Endothelial cell of umbilical vein (primary cell): Measurements from ENCODE around the gene IGSF23. TPM values are rescaled to one million over a fixed set of nuclear protein-coding genes. Genes with fewer than 3 reads are reported as not detected.

Experiments
- BruUV-seq: library from RNA; stranded (reverse); fragments of 400-500 nt; replicated peaks from 2 replicates; lab custom pipeline; 2021; lab: Mats Ljungman, UMichigan
- CTCF ChIA-PET: fragments of 300-600, 350-600 bp; sonication (Branson Sonifier 250); formaldehyde crosslinking; loops from one replicate; lab custom pipeline; 2021; ENCODE audit warnings: antibody characterized with exemption, inconsistent platforms; lab: Charles Lee
- POLR2A ChIA-PET: fragments of 300-600, 350-600 bp; sonication (Branson Sonifier 250); formaldehyde crosslinking; loops from one replicate; lab custom pipeline; 2021; ENCODE audit warnings: antibody characterized with exemption, inconsistent platforms; lab: Charles Lee
- DNase-seq: peaks from one replicate; pipeline ENCODE4 v3.0.0-alpha.2; 2011; ENCODE audit warnings: low read depth, low spot score
- FAIRE-seq: peaks from 2 replicates; lab custom pipeline; 2011; peaks lifted over from hg19 to GRCh38; lab: Jason Lieb, UNC
- H2AFZ ChIP-seq: 2 replicates; pipeline ENCODE4 v1.6.0; 2012; ENCODE audit warnings: low read depth, low read length, control low read depth, inconsistent platforms
- H3K27ac ChIP-seq: 2 replicates; pipeline ENCODE4 v1.5.1; 2011; ENCODE audit warnings: low read depth, mild to moderate bottlenecking, control low read depth, low read length, moderate library complexity; ENCODE audit not compliant: insufficient read depth
- H3K27me3 ChIP-seq, 2 experiments: 2 replicates each; pipeline versions ENCODE4 v1.6.0 to v1.6.1; 2011; ENCODE audit warnings: low read length in 2 of 2, mixed read lengths in 1 of 2; ENCODE audit not compliant: control insufficient read depth in 2 of 2, insufficient read depth in 2 of 2
- H3K36me3 ChIP-seq, 2 experiments: 2 replicates in 1 of 2; 3 replicates in 1 of 2; pipeline ENCODE4 v1.5.1; 2011; ENCODE audit warnings: low read length in 2 of 2, mild to moderate bottlenecking in 1 of 2, moderate library complexity in 1 of 2; ENCODE audit not compliant: control insufficient read depth in 2 of 2, insufficient read depth in 2 of 2; ENCODE audit errors: extremely low read depth in 1 of 2
- H3K4me1 ChIP-seq: 3 replicates; pipeline ENCODE4 v1.5.1; 2011; ENCODE audit warnings: mild to moderate bottlenecking, low read length; ENCODE audit not compliant: control insufficient read depth, insufficient read depth; ENCODE audit errors: extremely low read depth
- H3K4me2 ChIP-seq: 2 replicates; pipeline ENCODE4 v1.6.1; 2011; ENCODE audit warnings: low read length, control low read depth, mixed read lengths; ENCODE audit not compliant: insufficient read depth
- H3K4me3 ChIP-seq, 3 experiments: fragments of 200-600 bp in 1 of 3; sonication (generic), shearing (Covaris generic) in 1 of 3; replicated peaks in 1 of 3; 2 replicates each; pipeline ENCODE4 v1.5.1; 2011 to 2016; ENCODE audit warnings: control low read depth in 3 of 3, low read length in 3 of 3, mild to moderate bottlenecking in 2 of 3, inconsistent platforms in 1 of 3, low read depth in 1 of 3, moderate library complexity in 1 of 3; ENCODE audit not compliant: insufficient read depth in 1 of 3
- H3K79me2 ChIP-seq: 2 replicates; pipeline ENCODE4 v1.6.0; 2012; ENCODE audit warnings: low read length, inconsistent platforms; ENCODE audit not compliant: control insufficient read depth, insufficient read depth
- H3K9ac ChIP-seq: replicated peaks from 2 replicates; pipeline ENCODE3; 2011; ENCODE audit warnings: low read length, control low read depth; ENCODE audit not compliant: insufficient read depth; ENCODE audit errors: extremely low read depth
- H3K9me1 ChIP-seq: replicated peaks from 3 replicates; pipeline ENCODE4 v1.6.0; 2011; ENCODE audit warnings: mild to moderate bottlenecking, low read length; ENCODE audit not compliant: control insufficient read depth, insufficient read depth; ENCODE audit errors: extremely low read depth
- H3K9me3 ChIP-seq: replicated peaks from 2 replicates; pipeline ENCODE4 v1.5.1; 2012; ENCODE audit warnings: low read length, inconsistent platforms; ENCODE audit not compliant: control insufficient read depth, insufficient read depth
- H4K20me1 ChIP-seq: replicated peaks from 2 replicates; pipeline ENCODE3; 2011; ENCODE audit warnings: mild to moderate bottlenecking, low read length; ENCODE audit not compliant: control insufficient read depth, insufficient read depth; ENCODE audit errors: extremely low read depth
- CTCF ChIP-seq, 2 donors: IDR thresholded peaks; 1 replicate in 1 of 2; 2 replicates in 1 of 2; pipeline ENCODE4 v1.5.1; 2011; ENCODE audit warnings: low read length in 2 of 2, mild to moderate bottlenecking in 2 of 2, moderate library complexity in 2 of 2, control low read depth in 1 of 2, inconsistent platforms in 1 of 2, low read depth in 1 of 2; ENCODE audit not compliant: insufficient read depth in 1 of 2; ENCODE audit errors: extremely low read depth in 1 of 2
- EZH2 ChIP-seq: IDR thresholded peaks from 2 replicates; pipeline ENCODE4 v1.6.1; 2012; ENCODE audit warnings: borderline replicate concordance, low read depth, mild to moderate bottlenecking, moderate library complexity, low read length, inconsistent platforms; ENCODE audit not compliant: severe bottlenecking
- FOS ChIP-seq: IDR thresholded peaks from 2 replicates; pipeline ENCODE4 v1.6.1; 2011; ENCODE audit warnings: mild to moderate bottlenecking, low read length, moderate library complexity, borderline replicate concordance; ENCODE audit not compliant: insufficient read depth
- GATA2 ChIP-seq: IDR thresholded peaks from 2 replicates; pipeline ENCODE4 v1.7.0; 2011; ENCODE audit warnings: low read depth, mild to moderate bottlenecking, moderate library complexity, mixed read lengths, low read length; ENCODE audit not compliant: insufficient read length, insufficient read depth
- JUN ChIP-seq: IDR thresholded peaks from 2 replicates; pipeline ENCODE4 v1.6.1; 2011; ENCODE audit warnings: borderline replicate concordance, low read depth; ENCODE audit not compliant: insufficient read length, insufficient read depth
- MAX ChIP-seq: IDR thresholded peaks from 2 replicates; pipeline ENCODE4 v1.6.1; 2011; ENCODE audit not compliant: insufficient read depth, insufficient read length
- MYC ChIP-seq: IDR thresholded peaks from one replicate; pipeline ENCODE4 v1.6.1; 2011; ENCODE audit warnings: mild to moderate bottlenecking, low read depth, low read length
- POLR2A ChIP-seq: IDR thresholded peaks from 2 replicates; pipeline ENCODE4 v1.6.1; 2012; ENCODE audit warnings: low read depth, mild to moderate bottlenecking, control low read depth, low read length
- POLR2AphosphoS5 ChIP-seq: IDR thresholded peaks from 2 replicates; pipeline ENCODE4 v1.6.1; 2012; ENCODE audit warnings: low read depth, mild to moderate bottlenecking, control low read depth, low read length, moderate library complexity; ENCODE audit not compliant: insufficient read depth
- dilution Hi-C: fragments of 300-500 bp; cut with MboI; formaldehyde crosslinking; loops from one replicate; pipeline ENCODE4 v1.15.0; 2019; ENCODE audit warnings: low sequenced_read_pairs; ENCODE audit not compliant: extremely low pct_ligation_motif_present
- intact Hi-C: fragments of 100-400 bp; cut with micrococcal nuclease; formaldehyde crosslinking; loops from one replicate; pipeline ENCODE4 v1.10.0; 2022
- polyA plus RNA-seq, 4 experiments: library from polyadenylated mRNA; depleted of rRNA in 3 of 4; stranded (reverse) in 3 of 4; unstranded in 1 of 4; fragments of >200 nt; gene quantifications; 2 replicates each; pipeline versions ENCODE4 v1.2.1 to v1.2.3, GENCODE V29; 2011 to 2012; ENCODE audit warnings: missing spikeins in 1 of 4
- total RNA-seq: library from RNA; stranded (reverse); gene quantifications from 2 replicates; pipeline ENCODE4 v1.2.3, GENCODE V29; 2021

The IGSF23 gene
- total and polyA plus RNA-seq, 2 donors (not counting 3 experiments of a cell fraction or from before 2014, with no cell fraction given) = 0.73 TPM; not detected in 1

- DNase-seq (no peak), FAIRE-seq (no peak)
- dilution Hi-C loops = no loop called here
- Histone ChIP-seq H3K9me3 (no peaks in the 10 kb centered on the region), H3K4me1 (peaks cover 63% of the 10 kb centered on the region), H3K9me1 (no peaks in the 10 kb centered on the region), H2AFZ (no peak overlapping the region), H4K20me1 (no peaks in the 10 kb centered on the region), H3K9ac (no peak overlapping the region), H3K27me3 (no peaks in the 10 kb centered on the region), H3K36me3 (no peaks in the 10 kb centered on the region), H3K79me2 (no peaks in the 10 kb centered on the region), H3K4me3 (no peak overlapping the region), H3K27ac (peak overlapping the region; percentile 93), H3K4me2 (no peak overlapping the region)
- no TSS peak for BruUV-seq
- intact Hi-C loops = no loop called here
- TF ChIP-seq FOS = no peak
- TF ChIP-seq POLR2A = no peak
- no peak for TF ChIP-seq JUN
- TF ChIP-seq MAX = no peak
- TF ChIP-seq GATA2 = no peak
- no peak for TF ChIP-seq EZH2
- no peak for TF ChIP-seq POLR2AphosphoS5
- TF ChIP-seq CTCF (IDR thresholded peaks at IDR 0.05; ENCODE audit: extremely low read depth in 1 of 2, insufficient read depth in 1 of 2, low read depth in 1 of 2, low read length in 2 of 2) = no peak
- no peak for TF ChIP-seq MYC
- ChIA-PET CTCF (interaction anchor here (1.0 to 1.1 kb wide), 2 partner anchors 23 to 34 kb away, joined by 3 to 4 read pairs; no protein-coding TSS in a partner anchor), POLR2A (interaction anchor here (0.5 to 1.0 kb wide), 2 partner anchors 38 to 43 kb away, joined by 3 to 4 read pairs; partner anchors contain the start of gene PVR)
Measured at GRCh38 chr19:44605547-44605946, 7.8 kb upstream of the IGSF23 start.
